Mesothelial cell of epicardium (in vitro differentiated cells): ENCODE measurements around the gene GJA3. TPM values are rescaled to one million over a fixed set of nuclear protein-coding genes. Genes with fewer than 3 reads are reported as not detected.

ENCODE experiments used
- DNase-seq, 2 experiments: peaks; one replicate each; pipeline ENCODE4 v3.0.0; 2021; ENCODE audit warnings: low spot score in 2 of 2; ENCODE audit not compliant: unreplicated experiment in 2 of 2
- H3K27ac Mint-ChIP-seq: 2 replicates; pipeline ENCODE4 v1.8.0; 2021; ENCODE audit warnings: mixed read lengths
- H3K27me3 Mint-ChIP-seq: 2 replicates; pipeline ENCODE4 v1.8.0; 2021; ENCODE audit warnings: low read depth, mixed read lengths
- H3K36me3 Mint-ChIP-seq: 2 replicates; pipeline ENCODE4 v1.8.0; 2021; ENCODE audit warnings: mixed read lengths
- H3K4me1 Mint-ChIP-seq: 2 replicates; pipeline ENCODE4 v1.8.0; 2021; ENCODE audit warnings: mixed read lengths
- H3K4me3 Mint-ChIP-seq: 2 replicates; pipeline ENCODE4 v1.8.0; 2021; ENCODE audit warnings: mild to moderate bottlenecking, moderate library complexity, mixed read lengths
- H3K9me3 Mint-ChIP-seq: 2 replicates; pipeline ENCODE4 v1.8.0; 2021; ENCODE audit warnings: mixed read lengths
- CTCF ChIP-seq: fragments of 200-600 bp; sonication (generic); IDR thresholded peaks from one replicate; pipeline ENCODE4 v1.5.0; 2021; ENCODE audit warnings: antibody characterized with exemption; ENCODE audit not compliant: unreplicated experiment
- total RNA-seq: library from RNA; stranded (reverse); gene quantifications from 3 replicates; pipeline ENCODE4 v1.2.1, GENCODE V29; 2021

The GJA3 gene
- total RNA-seq, 1 donor from 2014 or later: 5.3 TPM

- Mint-ChIP-seq H3K36me3 (no peaks in the 10 kb centered on the region), H3K9me3 (peaks cover 7% of the 10 kb centered on the region), H3K4me1 (peaks cover 53% of the 10 kb centered on the region), H3K4me3 (no peak overlapping the region), H3K27me3 (no peaks in the 10 kb centered on the region), H3K27ac (peak overlapping the region; percentile 21)
- DNase-seq: no peak
- TF ChIP-seq CTCF: no peak
Observed at GRCh38 chr13:20171364-20171763, 10.5 kb upstream of the GJA3 start.

DNA sequence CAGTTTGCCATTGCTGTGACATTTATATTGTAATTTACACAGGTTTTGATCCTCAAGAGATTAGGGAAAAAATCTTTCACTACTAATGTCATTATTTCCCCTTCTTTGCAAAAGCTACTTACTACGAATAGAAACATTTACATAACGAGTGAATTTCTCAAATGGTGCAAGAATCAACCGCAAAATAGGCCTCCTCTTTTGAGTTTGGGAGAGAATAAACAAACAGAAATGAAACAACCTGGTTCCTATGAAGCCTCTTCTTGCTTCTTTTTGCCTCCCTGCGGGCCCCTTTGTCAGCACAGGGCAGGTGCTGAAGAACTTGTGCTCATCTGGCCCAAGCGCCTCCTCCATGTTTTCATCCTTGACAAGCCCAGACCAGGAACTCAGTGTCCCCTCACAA is 10.1 kb upstream of the GJA3 start:
- Mint-ChIP-seq H3K36me3 (no peaks in the 10 kb centered on the region), H3K27me3 (no peaks in the 10 kb centered on the region), H3K4me3 (no peak overlapping the region), H3K9me3 (peaks cover 7% of the 10 kb centered on the region), H3K4me1 (peaks cover 53% of the 10 kb centered on the region), H3K27ac (peak overlapping the region; percentile 21)
- DNase-seq: no peak
- no peak for TF ChIP-seq CTCF

GRCh38 chr13:20168396-20168795 is 7.5 kb upstream of the GJA3 start:
- Mint-ChIP-seq H3K27me3 (peaks cover under 1% of the 10 kb centered on the region), H3K36me3 (no peaks in the 10 kb centered on the region), H3K27ac (no peak overlapping the region)

GRCh38 chr13:20165417-20166257 is 4.8 kb upstream of the GJA3 start:
- peak overlapping the region; percentile 94 for H3K27ac Mint-ChIP-seq
- no peaks in the 10 kb centered on the region for H3K9me3 Mint-ChIP-seq
- TF ChIP-seq CTCF: no peak
- no peak for DNase-seq
- H3K27me3 Mint-ChIP-seq: peaks cover 19% of the 10 kb centered on the region
- peaks cover 38% of the 10 kb centered on the region for H3K4me1 Mint-ChIP-seq
- H3K36me3 Mint-ChIP-seq: no peaks in the 10 kb centered on the region
- peak overlapping the region; percentile 27 for H3K4me3 Mint-ChIP-seq

More at GRCh38 chr13:20168396-20168795, 7.5 kb upstream of the GJA3 start:
- H3K4me1 Mint-ChIP-seq: peaks cover 42% of the 10 kb centered on the region
- no peak for TF ChIP-seq CTCF
- H3K4me3 Mint-ChIP-seq: no peak overlapping the region
- no peak for DNase-seq
- peaks cover 7% of the 10 kb centered on the region for H3K9me3 Mint-ChIP-seq

DNA sequence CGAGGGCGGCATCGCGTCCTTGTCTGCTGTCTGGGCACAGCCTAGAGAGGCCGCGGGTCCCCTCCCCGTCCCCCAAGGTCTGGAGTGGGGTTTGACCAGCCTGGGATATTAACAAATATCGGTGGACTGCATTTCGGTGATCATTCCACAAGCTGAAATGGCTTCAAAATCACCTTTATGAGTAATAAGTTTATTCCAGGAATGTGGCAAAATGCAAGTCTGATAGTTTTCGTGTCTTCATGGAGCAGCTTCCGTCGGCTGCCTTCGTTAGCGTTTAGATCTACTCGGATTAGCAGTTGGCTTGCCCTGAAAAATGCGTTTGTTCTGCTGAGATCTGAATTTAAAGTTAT is 1.1 kb upstream of the GJA3 start:
- no peak for DNase-seq
- no peaks in the 10 kb centered on the region for H3K36me3 Mint-ChIP-seq
- H3K27ac Mint-ChIP-seq: no peak overlapping the region
- H3K27me3 Mint-ChIP-seq: peaks cover 47% of the 10 kb centered on the region
- peaks cover 35% of the 10 kb centered on the region for H3K4me1 Mint-ChIP-seq
- H3K9me3 Mint-ChIP-seq: no peaks in the 10 kb centered on the region
- no peak for TF ChIP-seq CTCF
- H3K4me3 Mint-ChIP-seq: peak overlapping the region; percentile 60
